ENCODE results near the gene MTMR11.

DNA sequence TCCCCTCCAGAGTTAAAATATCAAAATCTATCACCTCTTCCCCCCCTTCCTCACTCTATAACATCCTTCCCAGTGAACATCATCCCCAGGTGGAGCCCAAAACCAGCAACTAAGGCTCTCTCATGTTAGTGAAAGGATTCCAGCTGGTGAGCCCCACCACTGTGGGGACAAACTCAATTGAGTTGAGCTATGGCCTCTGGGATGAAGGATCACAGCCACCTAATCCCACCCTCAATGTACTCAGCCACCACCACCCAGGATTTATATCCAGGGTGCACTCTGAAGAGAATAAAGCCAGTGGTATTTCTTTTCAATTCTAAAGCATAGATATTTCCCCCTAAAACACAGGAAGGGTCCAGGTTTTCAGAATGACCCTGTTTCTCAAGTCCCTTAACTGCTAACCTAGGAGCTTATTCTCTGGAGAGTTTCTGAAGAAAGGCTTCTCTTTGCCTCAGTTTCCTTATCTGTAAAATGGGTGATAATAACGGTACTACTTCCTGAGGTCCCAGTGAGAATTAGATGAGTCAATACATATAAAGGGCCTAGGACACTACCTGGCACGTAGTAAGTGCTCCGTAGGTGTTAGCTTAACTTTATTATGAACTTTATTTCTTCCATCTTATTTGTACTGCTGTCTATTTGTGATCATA is 53.0 kb downstream of the MTMR11 start:
- TF ChIP-seq, protein P1, sequence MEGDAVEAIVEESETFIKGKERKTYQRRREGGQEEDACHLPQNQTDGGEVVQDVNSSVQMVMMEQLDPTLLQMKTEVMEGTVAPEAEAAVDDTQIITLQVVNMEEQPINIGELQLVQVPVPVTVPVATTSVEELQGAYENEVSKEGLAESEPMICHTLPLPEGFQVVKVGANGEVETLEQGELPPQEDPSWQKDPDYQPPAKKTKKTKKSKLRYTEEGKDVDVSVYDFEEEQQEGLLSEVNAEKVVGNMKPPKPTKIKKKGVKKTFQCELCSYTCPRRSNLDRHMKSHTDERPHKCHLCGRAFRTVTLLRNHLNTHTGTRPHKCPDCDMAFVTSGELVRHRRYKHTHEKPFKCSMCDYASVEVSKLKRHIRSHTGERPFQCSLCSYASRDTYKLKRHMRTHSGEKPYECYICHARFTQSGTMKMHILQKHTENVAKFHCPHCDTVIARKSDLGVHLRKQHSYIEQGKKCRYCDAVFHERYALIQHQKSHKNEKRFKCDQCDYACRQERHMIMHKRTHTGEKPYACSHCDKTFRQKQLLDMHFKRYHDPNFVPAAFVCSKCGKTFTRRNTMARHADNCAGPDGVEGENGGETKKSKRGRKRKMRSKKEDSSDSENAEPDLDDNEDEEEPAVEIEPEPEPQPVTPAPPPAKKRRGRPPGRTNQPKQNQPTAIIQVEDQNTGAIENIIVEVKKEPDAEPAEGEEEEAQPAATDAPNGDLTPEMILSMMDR (IDR thresholded peaks at IDR 0.05; ENCODE audit: low read length) = no peak
- no peak for TF ChIP-seq EZH2 (IDR thresholded peaks at IDR 0.05; ENCODE audit: borderline replicate concordance, low read length)
